ENCODE measurements around the gene NEIL1.
"Not testable (repeated sequence)": the region's sequence is repeated elsewhere in the genome, so short reads cannot be mapped to it uniquely, and the experiment has no call there.

The NEIL1 gene

DNA sequence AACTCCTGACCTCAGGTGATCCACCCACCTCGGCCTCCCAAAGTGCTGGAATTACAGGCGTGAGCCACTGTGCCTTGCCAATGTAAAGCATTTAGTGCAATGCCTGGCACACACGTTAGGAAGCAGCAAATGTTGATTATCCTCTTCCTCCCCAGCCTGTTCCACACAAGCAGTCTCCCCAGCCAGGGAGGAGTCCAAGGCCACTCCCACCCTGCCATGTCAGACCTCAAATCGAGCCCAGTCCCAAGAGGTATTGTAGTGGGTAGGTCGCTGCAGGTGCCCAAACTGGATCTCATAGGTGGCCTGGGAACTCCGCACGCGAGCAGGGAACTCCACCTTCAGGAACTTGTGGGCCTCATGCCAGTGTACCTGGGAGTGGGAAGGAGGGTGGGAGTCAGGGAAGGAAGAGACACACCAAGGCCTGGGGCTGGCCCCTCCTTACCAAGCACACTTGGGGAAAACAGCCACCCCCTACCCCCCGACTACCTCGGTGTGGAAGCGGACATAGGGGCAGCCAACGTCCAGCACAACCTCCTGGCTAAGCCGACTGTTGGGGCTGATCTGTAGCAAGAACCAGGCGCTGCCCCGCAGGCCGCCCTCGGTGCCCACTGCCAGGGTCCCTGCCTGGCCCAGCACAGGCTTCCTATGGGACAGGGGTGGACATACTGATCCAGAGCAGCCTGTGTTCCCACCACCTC is 11.3 kb downstream of the NEIL1 start:
- no peak for DNase-seq

DNA sequence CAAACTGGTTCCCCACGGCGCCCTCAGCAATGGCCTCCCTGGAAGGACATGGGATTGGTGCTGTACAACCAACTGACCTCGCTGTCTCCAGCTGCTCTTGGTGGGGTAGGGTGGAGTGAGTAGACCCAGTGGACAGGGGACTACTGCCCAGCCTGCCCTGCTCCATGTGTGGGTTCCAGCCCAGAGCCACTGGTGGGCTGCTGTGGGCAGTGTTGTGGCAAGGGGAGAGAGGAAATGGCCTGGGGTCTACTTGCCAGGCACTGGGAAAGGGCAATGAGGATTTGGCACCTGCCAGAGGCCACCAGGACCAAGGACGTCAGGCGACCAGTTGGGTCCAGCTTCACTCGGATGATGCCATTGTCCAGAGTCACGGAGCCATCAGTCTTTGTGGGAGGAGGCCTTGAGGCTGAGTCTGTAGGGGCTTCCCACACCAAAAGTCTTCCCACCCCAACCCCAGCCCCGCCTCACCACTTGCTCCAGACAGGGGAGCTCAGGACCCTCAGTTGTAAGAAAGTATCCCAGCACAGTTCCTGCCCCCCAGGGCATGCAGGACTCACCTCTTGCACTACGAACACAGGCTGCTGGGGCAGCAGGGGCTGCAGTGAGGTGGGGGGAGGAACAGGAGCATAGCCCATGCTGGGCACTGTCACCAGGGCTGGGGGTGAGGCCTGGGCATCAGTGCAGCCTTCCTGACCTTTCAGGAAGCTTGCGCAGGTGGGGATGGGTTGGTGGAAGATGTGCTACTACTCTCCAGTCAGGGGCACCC is 12.1 kb downstream of the NEIL1 start:
- DNase-seq: no peak

DNA sequence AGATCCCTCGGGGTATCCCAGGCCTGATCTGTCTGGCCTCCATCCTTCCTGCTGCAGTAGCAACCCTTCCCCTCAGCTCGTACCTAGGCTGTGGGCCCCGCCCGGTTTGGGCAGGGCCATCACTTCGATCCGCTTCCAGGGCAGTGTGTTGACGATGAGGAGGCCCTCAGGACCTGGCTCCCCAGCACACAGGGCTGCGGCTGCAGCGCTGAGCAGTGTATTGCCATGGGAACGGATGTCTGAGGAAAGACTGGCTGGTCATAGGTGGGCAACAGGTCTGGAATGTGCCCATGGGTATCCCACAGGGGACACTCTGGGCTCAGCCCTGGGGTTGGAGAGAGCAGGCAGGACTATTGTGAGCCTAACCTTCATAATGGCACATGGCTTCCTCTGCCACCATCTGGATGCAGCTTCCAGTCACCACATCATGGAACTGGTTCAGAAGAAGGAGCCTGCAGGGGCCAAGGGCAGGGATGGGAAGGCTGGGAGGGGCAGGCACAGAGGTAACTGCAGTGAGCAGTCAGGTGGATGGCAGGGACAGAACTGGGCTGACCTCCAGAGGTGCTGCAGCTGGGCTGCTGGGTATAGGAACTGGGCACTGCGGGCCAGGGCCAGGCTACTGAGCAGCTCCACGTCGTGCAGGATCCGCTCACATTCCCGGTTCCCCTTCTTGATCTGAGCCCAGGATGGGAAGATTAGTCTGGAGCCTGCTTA is 12.9 kb downstream of the NEIL1 start:
- no peak for DNase-seq

DNA sequence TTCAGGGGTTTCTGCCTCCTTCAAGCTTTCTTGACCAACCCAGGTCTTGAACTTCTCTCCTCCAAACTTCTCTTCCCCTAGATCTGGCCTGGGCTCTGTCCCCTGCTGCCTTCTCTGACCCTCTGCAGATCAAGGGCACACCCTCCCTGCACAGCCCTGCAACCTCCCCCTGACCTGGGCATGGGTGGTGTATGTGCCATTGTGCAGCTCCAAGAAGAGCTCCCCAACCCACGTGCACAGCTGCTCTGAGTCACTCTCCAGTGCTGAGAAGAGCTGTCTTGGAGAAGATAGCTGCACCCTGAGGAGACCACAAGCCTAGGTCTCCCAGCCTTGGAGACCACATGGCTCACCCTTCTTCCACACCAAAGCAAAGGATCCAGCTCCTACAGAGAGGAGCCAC is 13.6 kb downstream of the NEIL1 start:
- no peak for DNase-seq

DNA sequence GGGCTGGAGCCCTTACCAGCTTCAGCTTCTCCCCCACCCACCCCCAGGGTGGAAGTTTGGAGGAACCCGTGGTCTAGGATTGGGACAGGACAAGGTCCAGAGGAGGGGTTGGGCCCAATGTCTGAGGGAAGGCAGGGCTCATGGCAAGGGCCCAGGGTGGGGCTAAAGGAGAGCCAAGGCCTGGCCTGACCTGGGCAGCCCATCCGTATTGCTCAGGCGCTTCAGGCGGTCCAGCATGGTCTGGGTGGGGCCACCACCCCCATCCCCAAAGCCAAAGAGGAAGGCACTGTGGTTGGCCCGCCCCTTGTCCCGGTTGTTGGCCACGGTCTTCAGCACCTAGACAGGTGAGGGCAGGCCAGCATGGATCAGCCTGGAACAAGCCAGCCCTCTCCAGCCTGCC is 14.0 kb downstream of the NEIL1 start:
- DNase-seq: no peak

DNA sequence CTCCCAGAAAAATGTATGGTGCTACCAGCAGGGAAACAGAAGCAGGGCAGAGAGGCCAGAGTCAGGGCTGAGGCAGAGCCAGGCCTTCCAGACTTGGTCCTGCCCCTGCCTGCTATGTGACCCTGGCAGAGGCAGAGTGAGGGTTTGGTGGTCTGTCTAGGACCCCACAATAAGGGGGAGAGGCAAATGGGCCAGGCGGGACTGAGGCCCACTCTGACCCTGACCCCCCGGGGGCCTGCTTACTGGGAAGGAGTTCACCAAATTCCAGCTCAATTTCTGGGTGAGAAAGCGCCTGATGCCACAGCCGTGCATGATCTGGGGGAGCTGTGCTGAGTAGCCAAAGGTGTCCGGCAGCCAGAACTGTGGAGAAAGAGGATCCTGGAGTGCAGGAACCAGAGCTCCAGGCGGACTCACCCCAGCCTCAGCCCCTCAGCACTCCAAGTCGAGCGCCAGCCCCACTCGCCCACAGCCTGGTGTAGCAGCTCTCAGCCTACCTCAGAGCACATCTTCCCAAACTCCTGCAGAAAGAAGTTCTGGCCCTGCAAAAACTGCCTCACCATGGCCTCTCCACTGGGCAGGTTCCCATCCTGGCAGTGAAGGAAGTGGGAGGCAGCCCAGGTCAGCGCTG is 14.6 kb downstream of the NEIL1 start:
- DNase-seq: no peak

DNA sequence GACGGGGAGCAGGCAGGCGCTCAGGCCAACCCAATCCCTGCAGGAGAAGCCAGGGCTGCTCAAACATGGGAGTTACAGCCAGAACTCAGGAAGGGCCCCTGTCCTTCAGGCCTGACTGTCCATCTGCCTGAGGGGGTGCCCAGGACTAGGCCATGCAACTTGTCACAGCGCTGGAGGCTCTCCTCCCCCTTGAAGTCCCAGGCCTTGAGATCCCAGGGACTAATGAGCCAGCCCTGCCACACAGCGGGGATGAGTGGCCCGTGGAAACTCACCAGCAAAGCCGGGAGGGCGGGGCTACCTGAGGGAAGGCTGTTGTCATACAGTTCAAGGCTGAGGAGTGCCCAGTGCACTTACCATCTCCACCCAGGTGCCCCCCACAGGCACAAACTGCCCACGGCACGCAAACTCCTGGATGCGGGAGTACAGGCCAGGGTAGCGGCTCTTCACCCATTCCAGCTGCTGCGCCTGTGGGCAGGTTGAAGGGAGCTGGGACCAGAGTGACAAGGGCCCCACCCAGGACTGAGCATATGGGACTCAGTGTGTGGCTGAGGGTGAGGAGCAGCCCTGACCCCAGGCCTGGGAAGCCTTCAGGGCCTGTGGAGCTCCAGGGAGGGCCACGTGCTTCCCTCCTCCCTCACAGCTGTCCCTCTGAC is 15.3 kb downstream of the NEIL1 start:
- DNase-seq: no peak

DNA sequence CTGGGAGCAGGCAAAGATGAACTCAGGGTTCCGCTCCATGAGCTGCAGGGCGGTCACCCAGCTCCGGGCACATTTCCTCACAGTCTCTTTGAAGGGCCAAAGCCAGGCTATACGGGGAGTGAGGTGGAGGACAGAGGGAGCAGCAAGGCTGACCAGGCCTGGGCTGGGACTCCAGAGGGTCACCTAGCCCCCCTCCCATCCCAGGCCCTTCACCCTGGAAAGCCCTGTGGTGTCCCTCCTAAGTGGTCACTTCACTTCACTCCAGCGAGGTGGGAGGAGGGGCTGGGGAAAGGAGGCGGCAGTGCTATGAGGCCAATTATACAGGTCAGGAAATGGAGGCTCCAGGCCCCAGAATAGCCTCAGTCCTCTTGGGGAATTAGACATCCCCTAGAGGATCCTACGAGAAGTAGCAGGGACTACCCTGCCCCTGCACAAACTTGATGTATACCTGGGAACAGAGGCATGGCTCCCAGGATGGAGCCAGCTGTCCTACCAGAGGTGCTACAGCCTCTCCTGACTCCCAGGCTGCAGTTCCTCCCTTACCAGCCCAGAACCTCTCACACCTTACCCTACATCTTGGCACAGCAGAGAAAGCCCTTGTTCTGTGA is 15.9 kb downstream of the NEIL1 start:
- no peak for DNase-seq

DNA sequence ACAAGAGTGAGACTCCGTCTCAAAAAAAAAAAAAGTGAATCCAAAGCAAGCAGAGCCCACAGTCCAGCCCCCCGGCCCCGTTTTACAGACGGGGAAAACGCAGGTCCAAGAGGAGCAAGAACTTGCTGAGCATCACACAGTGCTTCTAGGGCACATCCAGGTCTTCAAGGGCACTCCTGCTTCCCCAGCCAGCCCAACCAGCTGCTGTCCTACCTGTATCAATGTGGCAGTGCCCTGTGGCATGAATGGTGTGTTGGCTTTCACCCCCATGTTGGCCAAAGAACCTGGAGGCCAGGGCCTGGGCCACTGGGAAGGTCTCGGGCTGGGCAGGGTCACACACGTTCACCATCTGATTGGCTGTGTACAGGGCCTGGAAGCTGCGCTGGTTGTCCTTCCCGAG is 16.9 kb downstream of the NEIL1 start:
- DNase-seq: no peak

DNA sequence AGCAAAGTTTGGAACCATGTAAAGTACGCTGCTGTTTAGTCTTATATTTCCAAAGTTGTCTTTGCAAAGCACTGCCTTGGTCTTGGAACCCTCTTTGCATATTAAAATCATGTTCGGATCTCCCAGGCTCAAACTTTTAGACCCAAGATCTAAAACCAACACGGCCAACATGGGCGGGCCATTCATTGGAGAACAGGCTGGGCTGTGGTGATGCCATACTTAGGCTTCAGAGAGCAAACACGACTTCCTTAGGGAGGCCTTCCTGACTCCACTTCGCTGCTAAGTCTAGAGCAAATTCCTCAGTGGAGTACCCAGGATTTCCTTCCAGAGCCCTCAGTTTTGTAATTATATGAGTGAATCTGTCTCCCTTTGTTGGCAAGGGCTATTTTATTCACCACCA is 18.0 kb downstream of the NEIL1 start:
- no peak for DNase-seq

DNA sequence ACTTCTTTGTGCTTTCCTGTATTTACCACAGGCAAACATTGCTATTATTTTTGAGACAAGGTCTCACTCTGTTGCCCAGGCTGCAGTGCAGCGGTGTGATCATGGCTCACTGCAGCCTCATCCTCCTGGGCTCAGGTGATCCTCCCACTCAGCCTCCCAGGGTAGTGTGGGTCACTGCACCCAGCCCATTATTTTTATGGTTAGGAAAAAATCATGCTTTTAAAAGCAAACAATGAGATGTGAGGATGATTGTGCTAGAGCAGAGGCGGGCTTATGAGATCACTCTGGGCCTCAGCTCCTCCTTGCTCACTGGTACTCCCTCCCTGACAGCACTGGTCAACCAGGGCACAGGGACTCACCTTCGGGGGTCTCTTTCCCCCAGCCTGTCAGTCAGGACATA is 19.3 kb downstream of the NEIL1 start:
- no peak for DNase-seq

DNA sequence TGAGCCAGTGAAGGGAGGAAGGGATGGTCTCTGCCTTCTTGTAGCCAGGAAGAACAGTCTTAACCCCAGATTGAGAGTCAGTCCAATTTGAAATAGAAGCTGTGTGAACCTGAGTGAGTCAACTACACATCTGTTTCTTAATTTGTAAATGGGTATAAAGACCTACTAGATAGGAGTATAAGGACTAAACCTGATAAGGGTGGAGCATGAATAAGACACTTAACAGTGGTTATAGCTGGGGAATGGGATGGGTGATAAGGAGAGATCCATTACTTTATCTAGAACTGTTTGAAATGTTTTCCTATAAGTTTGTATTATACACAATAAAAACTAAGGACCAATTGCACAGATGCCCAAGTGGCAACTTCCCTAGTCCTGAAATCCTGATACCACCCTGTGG is 20.2 kb downstream of the NEIL1 start:
- DNase-seq: no peak

DNA sequence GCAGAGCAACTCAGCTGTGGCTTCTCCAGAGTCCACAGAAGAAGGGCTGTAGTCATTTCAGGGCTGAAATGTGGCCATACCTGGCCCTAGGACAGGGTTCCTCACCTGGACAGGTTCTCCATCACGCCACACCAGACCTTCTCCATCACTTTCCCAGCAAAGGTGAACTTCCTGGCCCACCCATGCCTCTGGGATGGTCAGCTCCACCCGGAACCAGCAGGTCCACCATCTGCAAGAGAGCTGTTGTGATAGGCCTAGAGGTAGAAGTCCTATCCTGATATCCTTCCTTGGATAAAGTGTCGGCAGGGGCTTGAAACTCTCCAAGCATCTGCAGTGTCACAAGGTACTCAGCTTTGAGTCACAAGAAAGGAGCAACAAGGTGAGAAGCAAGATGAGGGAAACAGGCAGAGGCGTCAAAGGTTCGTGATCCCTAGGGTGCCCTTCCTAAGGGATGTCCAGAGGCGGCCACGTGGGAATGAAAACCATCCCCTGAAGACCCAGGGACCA is 20.6 kb downstream of the NEIL1 start:
- no peak for DNase-seq

DNA sequence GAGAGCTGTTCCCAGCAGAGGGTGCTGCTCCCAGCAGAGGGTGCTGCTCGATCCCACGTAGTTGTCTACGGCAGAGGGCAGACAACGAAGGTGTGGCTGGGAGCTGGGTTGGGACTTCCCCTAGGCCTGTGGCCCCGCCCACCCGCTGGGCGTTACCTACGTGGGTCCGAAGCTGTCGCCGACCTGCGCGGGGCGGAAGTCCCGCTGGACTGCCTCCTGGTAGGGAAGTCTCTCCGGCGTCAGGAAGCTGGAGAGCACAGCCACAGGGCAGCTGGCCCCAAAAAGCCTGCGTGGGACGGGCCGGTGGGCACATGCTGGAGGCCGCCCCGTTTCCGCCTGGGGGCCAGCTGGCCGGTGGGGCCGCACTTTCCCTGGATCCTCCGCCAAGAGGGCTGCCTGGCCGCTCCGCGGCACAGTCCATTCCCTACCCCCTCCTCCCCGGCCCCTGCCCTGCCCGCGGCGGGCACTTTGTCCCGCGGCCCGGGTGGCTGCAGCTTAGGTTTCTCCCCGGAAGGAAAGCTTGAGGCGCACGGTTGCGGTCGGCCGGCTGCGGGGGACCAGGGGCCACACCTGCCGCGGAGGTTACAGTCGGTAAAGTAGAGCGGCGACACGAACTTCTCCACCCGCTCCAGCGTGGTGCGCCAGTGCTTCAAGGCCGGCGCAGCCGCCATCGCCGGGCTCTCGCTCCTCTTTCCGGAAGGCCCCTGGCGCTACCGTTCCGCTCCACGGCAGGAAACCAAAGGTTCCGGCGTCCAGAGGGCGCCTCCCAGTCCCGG is 21.3 kb downstream of the NEIL1 start, which contains the start of gene MAN2C1:
MAN2C1 (minus strand) TSS at position 695 of the 776 bp plus-strand sequence; CDS start at position 671, 24 bp downstream.
- peak; percentile 96 for DNase-seq

DNA sequence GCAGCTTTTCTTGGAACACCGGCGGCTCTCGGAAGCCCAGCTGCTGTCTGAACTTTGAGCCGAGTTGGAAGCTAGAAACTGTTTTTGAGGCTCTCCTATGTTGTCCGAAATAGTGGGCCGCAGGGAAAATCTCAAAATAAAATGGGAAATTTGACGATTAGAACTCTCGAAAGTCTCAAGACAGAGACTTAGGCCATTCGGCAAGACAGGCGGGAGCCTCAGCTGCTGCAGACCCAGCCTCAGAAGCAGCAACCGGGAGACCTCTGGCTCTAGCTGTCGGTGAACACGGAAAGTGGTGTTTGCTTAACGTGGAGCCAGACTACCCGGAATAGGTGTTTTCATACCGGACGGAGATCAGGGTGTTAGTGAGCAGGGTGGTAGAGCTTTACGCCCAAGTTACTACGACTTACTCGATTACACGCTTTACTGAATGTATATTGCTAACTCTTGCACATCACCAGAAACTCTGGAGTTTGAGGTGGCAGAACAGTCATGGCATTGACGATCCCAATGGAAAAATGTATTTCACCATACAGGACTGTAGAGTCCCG is 21.9 kb downstream of the NEIL1 start:
- DNase-seq: no peak

DNA sequence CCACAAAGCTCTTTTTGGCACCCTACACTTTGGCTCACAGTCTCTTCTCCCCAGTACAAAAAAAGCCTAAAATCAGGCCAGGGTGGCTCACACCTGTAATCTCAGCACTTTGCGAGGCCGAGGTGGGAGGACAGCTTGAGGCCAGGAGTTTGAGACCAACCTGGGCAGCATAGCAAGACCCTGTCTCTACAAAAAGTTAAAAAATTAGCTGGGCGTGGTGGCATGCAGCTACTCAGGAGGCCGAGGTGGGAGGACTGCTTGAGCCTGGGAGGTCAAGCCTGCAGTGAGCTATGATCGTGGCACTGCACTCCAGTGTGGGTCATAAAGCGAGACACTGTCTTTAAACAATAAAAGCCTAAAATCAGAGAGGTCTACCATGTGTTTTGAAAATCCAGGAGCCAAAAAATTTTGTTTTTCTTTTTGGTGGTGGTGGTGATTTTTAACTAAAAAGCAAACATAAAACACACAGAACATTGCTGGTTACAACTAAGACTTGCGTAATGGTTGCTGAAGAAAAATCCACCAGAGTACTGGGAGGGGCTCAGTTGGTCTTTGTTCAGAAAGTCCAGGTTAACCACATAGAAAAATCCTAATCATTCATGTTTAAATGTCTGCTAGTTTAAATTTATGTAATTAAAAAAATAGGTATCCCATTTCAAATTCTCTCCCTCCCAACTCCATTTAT is 23.2 kb downstream of the NEIL1 start:
- no peak for DNase-seq

DNA sequence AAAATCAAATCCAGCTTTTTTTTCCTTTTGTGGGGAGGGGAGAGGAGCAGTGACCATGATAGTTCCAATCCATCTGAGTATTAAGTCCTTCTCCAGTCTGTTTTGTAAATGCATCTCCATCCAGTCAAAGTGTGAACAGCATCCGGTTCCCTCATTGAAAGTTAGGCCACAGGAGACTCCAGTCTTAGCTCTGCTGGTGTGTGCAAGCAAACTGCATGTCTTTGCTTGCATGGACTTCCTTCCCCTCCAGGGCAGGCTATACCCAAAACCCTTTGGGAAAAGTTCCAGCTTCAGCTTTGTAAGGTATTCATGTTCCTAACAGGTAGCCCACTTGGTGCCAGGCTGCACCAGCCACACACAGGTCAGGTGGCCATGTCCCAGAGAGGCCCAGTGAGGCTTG is 24.6 kb downstream of the NEIL1 start:
- DNase-seq: no peak

DNA sequence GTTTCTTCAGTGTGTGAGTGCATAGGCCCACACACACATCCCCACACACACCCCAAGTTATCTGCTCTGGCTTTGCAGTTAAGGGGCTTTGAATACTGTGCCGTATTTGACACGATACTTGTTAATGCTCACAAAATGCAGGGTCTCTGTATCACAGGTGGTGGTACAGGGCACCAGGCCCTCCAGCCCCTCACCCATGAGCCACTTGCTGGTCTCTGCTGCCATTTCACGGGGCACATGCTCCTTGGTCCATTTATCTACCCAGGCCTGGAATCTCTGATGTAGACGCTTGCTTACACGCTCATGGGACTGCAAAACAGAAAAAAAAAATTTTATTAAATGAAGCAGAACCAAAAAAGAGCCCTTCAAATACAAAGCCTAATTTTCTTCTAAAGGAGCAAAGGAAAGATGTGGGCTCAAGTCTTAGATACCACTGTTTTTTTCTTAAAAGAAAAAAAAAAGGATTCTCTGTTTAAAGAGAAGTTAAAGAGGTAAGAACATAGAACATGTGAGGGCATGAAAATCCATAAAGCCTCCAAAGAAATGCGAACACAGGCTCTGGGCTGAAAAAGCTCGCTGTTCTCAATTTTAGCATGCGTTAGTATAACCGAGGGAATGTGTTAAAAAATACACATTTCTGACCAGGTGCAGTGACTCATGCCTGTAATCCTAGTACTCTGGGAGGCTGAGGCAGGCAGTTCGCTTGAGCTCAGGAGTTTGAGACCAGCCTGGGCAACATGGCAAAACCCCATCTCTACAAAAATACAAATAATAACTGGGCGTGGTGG is 25.3 kb downstream of the NEIL1 start:
- DNase-seq: no peak

DNA sequence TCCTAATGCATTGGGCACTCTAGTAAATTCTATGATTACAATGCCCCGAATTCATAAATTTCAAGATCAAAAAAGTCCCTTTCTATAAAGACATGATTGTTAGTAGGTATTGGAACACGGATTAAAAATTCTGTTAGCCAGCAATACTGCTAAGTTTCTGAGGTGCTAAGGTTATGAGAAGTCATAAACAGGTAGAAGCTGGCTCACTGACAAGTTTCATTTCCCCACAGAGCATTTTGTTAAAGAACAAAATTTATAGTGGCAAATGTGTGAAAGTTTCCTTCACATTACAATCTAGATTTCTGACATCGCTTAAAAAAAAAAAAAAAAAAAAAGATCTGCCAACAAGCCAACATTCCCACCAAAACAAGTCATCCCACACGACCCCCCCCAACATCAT is 33.9 kb downstream of the NEIL1 start:
- no peak for DNase-seq

DNA sequence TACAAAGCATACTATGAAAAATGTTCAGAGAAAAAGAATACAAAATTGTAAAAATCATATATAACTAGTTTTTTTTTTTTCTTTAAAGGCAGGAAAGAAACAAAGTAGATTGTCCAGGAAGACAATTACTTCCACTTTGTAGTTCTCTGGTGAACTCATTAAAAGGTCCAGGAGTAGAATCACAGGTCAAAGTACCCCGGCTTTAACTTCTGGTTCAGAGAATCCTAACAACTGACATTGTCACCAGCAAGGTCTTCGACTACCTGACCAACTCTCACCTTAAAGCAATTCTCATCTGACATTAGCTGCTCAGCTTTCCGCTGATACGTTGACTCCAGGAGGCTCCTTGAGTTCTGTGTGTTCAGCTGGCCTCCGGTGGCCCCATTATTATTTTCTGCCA is 37.1 kb downstream of the NEIL1 start:
- not testable (repeated sequence) for DNase-seq

Data from NCI-H2171 treated with DMSO at 0.1 percent for 48 hours (cell line).